Erythroblast (primary cell): Measurements from ENCODE around the gene EID1.

ENCODE experiments used
- GATA1 ChIP-seq: IDR thresholded peaks from 2 replicates; pipeline ENCODE4 v1.6.1; 2011; ENCODE audit warnings: low read depth, mild to moderate bottlenecking, control low read depth, low read length, moderate library complexity
- POLR2A ChIP-seq: IDR thresholded peaks from 2 replicates; pipeline ENCODE4 v1.6.1; 2011; ENCODE audit warnings: mild to moderate bottlenecking, low read length

GRCh38 chr15:48929661-48930060 lies 51.7 kb downstream of the EID1 start:
- TF ChIP-seq POLR2A: no peak
- no peak for TF ChIP-seq GATA1
